HG03025 (cell line): ENCODE measurements around the gene STUB1.

Source experiments
- ATAC-seq: cut with Tn5 transposase; IDR thresholded peaks from one replicate; pipeline ENCODE4 v1.9.1; 2021; ENCODE audit warnings: mild to moderate bottlenecking, moderate library complexity; ENCODE audit not compliant: unreplicated experiment, low FRiP score

Gene STUB1

DNA sequence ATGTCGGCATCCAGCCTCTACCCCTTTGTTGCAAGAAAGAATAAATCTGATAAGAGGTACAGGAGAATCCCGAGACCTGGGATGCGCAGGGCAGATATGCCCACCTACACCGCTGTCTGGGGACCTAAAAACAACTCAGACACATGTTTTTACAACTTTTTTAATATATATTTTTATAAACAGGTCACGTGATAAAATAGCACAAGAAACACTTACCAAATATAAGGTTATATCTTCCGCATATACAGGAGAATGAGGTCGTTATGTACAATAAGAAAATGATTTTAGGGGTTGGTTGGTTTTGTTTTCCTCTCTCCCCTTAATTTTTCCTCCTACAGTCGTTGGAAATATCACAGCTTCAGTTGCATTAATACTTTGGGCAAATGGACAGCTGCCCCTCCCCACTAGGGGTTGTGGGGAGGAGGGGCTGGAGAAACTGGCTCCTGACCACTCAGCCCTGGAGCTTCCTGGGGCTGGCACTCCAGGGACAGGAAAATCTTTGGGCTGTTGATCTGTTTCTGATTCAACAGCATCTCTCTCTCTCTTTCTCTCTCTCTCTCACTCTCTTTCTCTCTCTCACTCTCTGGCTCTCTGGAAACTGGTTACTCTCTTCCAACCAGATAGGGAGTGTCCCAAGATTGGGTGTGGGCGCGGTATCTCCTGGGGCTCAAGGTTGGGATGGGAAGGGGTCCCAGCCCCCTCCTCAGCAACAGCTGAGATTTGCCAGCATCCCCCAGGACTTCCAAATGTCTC lies 12.3 kb downstream of the STUB1 start:
- no peak for ATAC-seq

DNA sequence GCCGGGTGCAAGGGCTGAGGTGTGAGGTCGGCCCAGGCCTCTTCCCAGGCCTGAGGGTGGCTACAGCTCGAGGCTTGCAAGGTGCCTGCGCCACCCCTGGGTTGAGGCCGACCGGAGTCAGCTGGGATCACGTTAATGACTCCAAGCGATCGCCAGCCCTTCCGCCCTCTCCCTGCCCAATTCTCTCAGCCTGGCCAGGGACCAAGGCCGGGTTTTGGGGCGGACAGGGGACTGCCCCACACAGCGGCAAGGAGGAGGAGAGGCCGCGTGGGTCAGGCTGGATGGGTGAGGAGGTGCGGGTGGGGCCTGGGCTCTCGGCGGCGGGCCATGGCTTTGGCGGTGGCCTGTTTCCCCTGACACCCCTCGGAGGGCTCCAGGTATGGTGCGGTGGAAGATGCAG lies 13.2 kb downstream of the STUB1 start:
- ATAC-seq, result no peak

DNA sequence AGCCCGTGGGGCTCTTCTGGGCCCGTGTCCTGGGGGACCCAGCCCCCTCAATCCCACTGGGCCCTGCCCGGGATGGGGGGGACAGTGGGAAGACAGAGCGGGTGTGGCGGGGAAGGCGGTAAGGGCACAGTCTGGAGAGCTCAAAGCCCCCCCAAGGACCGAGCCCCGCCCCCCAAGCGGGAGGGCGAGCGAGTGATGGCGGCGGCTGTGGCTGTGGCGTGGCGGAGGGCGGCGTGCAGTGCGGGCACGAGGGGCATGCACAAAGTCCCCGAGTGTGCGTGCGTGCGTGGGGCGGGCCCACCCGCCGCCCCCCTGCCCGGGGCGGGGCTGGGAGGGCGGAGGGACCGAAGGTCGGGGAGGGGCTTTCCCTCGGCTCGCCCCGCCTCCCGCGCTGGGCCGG lies 13.6 kb downstream of the STUB1 start:
- no peak for ATAC-seq

DNA sequence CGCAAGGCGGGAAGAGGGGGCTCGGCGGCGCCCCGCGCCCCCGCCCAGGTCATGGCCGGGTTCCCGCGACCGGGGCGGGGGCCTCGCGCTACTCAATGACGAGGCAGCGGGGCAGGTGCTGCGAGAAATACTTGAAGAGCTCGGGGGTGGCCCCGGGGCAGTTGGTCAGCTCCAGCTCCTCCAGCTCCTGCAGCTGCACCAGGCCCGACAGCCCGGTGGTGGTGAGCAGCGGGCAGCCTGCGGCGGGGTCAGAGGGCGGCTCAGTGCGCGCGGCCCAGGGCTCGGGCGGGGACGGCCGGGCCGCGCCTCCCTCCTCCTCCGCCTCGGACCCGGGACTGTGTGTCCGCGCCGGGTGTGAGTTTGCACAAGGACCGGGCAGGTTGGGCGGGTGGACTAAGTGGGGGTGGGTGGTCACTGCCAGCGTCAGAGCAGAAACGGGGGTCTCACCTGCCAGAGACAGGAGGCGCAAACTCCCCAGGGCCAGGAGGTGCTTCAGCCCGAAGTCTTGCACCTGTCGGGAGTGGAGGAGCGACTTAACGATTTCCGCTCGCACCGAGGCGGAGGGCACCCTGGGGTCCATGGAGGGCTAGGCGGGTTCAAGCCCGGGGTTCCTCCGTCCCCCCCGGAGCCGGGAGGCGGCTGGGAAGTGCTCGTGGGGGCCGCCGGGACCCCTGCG lies 14.1 kb downstream of the STUB1 start:
- no peak for ATAC-seq

DNA sequence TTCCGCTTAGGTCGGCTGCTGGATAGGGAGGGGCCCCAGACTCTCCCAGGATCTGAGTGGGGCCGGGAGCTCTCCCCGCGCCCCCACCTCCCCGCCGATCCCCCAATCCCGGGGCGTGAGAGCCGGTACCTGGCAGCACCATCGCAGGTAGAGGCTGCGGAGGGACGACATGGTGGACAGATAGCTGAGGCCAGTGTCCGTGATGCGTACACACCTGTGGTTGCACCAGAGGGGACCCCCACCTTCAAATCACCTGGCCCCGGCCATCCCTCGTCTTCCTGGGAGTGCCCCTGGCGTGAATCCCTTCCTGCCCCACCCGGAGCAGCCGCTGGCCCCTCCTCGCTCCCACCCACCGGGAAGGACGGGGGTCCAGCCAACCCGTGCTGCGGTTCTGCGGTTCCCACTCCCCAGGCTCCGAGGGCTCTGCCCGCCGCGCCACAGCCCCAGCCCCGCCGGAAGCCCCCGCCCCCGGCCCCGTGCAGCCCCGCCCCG lies 14.7 kb downstream of the STUB1 start:
- no peak for ATAC-seq

DNA sequence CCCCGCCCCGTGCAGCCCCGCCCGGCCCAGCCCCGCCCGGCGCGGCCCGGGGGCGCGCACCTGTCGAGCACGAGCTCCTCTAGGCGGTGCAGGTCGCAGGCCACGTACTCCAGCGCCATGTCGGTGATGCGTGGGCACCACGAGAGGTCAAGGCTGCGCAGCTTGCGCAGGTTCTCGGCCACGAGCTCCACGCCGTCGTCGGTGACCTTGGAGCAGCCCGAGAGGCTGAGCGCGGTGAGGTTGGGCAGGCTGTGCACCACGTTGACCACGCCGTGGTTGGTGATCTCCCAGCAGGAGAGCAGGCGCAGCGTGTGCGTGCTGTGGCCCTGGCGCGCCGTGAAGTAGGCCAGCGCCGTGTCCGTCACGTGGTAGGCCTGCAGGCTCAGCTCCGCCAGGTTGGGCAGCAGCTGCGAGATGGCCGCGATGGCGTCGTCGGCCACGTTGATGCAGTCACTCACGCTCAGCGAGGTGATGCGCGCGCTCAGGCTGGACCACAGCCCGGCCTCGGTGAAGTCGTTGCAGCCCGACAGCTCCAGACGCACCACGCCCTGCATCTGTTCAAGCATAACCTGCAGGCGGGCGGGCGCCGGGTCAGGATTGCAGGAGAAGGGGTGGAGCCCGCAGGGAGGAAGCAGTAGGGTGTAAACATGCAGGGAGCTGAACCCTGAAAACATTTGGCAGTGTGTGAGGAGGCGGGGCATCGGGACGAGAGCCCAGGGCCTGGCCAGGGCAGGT lies 15.3 kb downstream of the STUB1 start:
- no peak for ATAC-seq

DNA sequence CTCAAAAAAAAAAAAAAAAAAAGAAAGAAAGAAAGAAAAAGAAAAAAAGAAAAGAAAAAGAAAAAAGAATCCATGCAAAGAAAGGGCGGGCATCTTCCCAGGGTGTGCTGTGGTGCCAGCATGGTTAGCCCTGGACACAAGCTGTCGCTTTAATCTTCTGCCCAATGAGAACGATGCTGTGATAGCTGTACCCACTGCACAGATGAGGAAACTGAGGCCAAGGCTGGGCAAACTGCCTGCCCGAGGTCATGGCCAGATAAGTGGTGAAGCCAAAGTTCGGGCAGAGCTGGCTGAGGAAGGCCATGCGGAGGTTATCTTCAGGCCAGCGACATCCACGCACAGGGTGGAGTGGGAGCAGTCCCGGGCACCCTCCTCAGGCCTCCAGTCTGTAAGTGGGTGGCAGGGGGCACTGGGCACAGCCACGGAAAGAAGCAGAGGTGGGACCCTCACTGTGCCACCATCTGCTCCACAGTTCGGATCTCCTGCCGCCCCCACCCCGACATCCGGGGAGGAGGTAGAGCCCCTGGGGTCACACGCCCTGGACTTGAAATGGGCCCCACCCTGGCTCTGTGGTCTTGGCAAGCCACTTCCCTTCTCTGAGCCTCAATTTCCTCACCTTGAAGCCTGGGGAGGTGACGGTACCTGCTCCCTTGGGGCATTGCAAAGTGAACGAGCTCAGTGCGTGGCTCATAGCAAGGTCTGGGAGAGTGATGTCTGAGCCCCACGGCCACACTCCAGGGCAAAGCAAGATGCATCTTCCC lies 18.9 kb downstream of the STUB1 start:
- ATAC-seq, result no peak

DNA sequence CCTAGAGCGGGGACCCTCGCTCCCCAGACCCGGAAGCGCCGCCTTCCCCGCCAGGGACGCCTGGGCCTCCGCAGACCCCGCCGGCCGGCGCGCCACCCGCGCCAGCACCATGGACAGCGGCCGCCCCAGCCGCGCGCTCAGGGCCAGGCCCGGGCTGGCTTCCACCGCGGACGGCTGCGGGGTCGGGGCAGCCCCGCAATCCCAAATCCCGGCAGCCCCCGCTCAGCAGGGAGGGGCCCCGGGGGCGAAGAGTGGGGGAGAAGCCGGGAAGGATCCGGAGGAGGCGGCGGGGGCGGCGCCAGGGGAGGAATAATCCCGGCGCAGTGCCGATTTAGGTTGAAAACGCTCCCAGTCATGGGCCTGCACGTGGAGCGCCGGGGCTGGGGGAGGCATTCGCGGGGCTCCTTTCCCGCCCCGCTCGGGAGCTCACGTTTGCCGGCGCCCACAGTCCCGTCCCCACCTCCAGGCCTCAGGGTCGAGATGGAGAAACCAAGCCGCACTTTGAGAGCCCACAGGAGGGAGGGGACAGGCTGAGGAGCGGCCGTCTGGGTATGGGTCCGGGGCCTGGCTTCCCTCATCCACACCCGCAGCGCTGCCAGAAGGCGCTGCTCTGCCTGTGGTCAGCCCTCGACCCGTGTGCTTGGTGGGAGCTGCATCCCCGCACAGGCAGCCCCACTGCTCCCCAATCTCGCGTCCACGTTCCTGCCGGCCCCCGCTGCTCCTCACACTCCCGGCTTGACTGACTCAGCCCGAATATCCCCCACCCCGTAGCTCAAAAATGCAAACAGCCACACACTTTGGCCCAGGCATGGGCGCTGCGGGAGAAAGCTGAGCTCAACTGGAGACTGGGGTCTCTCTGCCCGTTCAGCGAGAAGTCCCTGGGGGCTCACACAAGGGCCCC lies 20.7 kb downstream of the STUB1 start:
- no peak for ATAC-seq

DNA sequence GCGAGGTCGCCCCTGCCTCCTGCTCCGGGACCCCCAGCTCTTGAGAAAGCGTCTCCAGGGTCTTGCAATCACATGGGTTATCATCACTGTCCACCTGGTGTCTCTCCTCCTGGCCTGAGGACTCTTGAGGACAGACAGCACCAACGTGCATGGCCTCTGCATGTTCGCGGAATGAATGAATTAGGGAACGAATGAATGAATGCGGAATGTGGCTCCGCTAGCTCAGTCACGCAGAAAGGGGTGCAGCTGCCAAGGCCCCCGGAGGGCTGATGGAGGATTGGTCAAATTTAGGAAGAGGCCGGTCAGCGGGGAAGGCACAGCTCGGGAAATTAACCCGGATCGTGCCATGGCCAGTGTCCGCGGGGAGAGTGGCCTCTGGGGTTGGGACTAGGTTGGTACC lies 22.1 kb downstream of the STUB1 start:
- no peak for ATAC-seq

DNA sequence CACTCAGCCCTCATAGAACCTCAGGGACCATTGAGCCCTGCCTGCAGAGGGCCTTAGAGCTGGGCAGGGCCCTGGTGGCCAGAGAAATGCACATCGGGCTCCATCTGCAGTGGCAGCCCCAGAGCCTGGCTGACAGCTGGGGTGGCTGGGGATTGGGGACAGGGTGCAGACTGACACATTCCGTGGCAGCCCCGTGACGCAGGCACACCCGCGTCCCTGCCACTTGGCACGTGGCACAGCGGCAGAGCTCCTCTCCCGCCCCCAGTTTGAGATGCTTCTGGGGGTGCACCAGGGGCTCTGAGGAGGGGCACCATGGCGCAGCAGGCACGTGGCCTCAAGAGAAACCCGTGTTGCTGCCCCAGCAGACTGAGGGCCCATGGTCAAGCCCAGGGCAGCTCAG lies 23.2 kb downstream of the STUB1 start:
- no peak for ATAC-seq

DNA sequence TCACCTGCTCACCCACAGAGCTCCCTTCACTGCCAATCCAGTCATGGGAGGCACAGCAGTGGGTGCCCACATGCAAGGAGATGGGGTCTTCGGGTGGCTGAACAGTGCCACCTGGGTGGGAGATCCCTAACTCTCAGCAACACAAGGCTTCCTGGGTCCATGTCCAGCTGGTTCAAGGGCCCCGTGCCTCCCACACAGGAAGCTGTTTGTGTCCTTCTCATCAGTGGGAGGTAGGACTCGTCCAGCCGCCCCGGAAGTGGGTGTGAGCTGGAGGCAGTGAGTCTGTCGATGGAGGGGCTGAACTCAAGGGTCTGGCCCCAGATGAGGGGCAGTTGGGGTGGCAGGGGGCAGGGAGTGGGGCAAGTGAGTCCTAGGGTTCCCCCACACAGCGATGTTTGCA lies 23.8 kb downstream of the STUB1 start:
- no peak for ATAC-seq

DNA sequence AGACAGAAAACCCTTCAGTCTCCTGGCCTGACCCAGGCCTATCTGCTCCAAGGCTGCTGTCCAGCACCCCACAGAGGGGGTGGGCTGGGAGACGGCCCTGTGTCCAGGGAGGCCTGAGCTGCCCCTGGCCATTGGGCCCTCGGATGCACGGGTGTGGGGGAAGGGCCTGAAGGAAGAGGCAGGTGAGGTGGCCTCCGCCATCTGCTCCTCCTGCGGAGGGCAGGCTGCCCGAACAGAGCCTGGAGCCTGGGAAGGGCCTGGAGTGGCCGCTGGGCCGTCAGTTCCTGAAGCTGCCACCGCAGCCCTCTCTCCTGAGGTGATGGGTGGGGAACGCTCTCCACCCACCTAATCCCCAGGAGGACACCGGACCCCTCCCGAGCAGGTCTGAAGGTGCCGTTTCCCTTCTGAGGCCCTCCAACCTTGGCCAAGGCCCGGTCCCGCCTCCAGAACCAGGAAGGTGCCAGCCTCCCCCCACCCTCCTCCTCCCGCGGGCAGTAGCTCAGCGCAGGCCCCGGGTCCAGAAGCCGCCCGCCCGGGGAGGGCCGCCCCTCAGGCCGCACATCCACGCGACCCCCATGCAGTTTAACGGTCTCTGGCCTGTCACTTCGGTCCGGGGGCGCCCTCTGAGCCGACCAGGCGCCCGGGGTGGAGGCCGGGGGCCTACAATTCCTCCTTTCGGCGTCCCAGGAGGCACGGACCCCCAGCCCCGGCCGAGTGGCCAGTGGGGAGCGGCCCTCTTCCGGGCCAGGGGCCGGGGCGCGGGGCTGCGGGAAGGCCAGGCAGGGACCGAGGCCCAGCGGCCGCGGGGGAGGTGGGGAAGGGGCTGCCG lies 24.6 kb downstream of the STUB1 start:
- ATAC-seq, result no peak

DNA sequence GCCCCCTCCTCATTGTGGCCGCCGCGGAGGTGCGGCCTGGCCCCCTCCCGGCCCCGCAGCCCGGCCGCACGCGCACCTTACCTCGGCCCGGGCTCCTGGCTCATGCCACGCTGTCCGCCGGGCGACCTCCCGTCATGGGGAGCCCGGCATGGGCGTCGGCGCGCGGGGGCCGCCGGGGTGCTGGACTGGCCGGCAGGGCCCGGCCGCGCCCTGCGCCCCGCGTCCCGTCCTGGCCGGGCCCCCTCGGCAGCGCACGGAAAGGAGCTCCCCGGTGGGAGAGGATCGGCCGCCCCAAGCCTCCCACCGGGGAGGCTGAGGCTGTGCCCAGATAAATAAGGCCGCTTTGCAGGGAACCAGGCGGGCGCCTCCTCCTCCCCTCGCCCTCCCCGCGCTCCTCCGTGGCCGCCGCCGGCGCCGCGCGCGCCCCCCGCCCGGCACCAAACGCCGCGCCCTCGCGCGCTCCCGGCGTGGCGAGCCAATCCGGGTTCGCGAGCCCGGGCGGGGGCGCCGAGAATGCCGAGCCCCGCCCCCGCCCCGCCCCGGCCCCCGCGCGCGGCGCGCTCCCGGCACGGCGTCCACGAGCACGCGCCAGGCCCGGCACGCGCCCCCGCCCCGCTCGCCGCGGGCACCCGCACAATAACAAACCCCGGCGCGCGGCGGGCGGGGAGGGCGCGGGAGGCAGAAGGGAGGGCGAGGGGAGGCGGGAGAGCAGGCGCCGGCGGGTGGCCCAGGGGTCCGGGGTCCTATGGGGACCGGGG lies 25.4 kb downstream of the STUB1 start, which contains the start of gene FBXL16:
Gene FBXL16 (minus strand): TSS at position 371 of the 758 bp plus-strand sequence. CDS start 8,396 bp downstream, outside the sequence.
- no peak for ATAC-seq

DNA sequence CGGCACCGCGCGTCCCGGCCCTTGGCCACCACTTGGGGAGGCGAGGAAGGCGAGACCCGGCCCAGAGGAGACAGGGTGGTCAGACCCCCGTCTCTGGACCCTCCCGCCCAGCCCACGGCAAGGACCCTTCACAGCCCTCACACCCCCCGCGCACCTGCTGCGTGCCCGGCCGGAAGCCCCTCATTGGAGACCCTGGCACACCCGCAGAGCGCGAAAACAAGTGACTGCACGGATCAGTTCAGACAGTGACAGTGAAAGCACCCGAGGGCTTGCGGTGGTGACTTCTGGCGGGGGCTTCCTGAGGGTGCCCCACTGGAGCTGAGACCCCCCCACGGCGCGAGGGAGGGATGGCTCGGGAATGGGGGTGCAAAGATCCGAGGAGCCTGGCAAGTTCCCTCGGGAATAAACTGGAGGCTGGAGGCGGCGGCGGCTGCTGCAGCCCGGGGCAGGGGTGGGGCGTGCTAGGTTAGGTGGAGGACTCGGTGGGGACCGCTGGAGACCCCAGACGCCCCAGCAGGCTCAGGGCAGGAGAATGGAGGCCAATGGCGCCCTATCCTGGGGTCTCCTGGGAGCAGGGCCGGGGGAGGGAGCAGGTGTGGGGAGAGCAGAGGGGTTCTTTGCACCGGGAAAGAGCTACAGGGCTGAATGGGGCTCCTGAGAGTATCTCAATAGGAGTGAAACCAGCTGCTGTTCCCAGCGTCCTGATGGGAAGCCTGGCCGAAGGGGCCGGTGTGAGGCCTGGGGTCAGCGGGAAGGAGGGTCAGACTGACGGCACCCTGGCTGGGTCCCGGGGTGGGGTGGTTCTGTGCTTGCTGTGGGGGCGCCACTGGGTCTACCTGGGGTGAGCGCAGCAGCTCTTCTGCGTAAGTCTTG lies 26.2 kb downstream of the STUB1 start:
- ATAC-seq, result no peak

DNA sequence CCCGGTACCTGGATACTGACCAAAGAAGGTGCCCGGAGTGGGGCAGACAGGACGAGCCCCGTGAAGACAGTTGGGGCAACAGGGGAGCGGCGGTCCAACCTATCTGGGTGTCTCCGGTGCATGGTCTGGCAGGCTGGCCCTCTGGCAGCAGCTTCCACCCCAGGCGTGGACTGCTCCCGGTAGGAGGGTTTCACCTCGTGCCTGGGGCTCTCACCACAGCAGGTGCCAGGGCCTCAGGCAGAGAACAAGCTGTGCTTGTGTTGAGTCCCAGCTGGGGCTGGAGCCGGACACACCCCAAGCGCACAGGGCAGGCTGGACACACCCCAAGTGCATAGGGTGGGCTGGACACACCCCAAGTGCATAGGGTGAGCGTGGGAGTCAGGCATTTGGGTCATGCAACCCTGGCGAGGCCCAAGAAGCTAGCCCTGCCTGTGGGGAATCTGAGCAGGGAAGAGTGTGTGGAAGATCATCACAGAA lies 26.9 kb downstream of the STUB1 start:
- no peak for ATAC-seq

DNA sequence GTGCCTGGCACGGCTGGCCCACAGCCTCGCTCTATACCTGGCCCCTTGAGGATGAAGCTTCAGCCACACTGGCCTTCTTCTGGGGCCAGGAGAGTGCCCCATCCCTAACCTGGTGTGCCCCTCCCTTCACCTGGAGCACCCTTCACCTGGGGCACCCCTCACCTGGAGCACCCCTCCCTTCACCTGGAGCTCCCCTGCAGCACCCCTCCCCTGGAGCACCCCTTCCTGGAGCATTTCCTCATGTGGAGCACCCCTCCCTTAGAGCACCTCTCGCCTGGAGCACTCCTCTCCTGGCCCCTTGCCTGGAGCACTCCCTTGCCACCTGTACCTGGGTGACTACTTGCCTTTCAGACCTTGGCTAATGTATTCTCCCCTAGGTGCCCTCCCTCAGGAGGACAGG lies 27.8 kb downstream of the STUB1 start:
- no peak for ATAC-seq

DNA sequence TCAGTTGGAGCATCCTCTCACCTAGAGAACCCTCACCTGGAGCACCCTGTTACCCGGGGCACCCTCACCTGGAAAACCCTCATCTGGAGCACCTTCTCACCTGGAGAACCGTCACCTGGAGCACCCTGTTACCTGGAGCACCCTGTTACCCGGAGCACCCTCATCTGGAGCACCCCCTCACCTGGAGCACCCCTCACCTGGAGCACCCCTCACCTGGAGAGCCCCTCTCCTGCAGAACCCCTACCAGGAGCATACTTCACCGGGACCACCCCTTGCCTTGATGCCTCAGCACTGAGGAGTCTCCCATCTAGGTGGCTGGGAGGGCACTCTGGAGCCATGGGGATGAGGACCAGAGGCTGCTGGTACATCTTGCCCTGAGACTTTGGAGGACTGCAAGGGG lies 28.7 kb downstream of the STUB1 start:
- no peak for ATAC-seq
